Measurements from ENCODE around the gene ROR1.

The ROR1 gene

GRCh38 chr1:63893976-63894375 lies 120.2 kb downstream of the ROR1 start:
- H3K4me3 ChIP-seq (ENCODE audit: low read depth, low read length) = no peak overlapping the region
- H3K27me3 ChIP-seq (ENCODE audit: control insufficient read depth, insufficient read depth, low read length) = no peaks in the 10 kb centered on the region
- H3K4me1 ChIP-seq (ENCODE audit: control insufficient read depth, insufficient read depth, low read length) = peaks cover 13% of the 10 kb centered on the region
- H3K36me3 ChIP-seq (ENCODE audit: control insufficient read depth, insufficient read depth, low read length) = no peaks in the 10 kb centered on the region
- H3K9me3 ChIP-seq (ENCODE audit: control insufficient read depth, insufficient read depth, low read length) = no peaks in the 10 kb centered on the region
- no peak overlapping the region for H3K9ac ChIP-seq (ENCODE audit: low read depth, low read length)

GRCh38 chr1:63894627-63895265 lies 120.9 kb downstream of the ROR1 start:
- no peak overlapping the region for H3K4me3 ChIP-seq (ENCODE audit: low read depth, low read length)
- H3K9me3 ChIP-seq (ENCODE audit: control insufficient read depth, insufficient read depth, low read length) = no peaks in the 10 kb centered on the region
- no peaks in the 10 kb centered on the region for H3K27me3 ChIP-seq (ENCODE audit: control insufficient read depth, insufficient read depth, low read length)
- H3K4me1 ChIP-seq (ENCODE audit: control insufficient read depth, insufficient read depth, low read length) = peaks cover 15% of the 10 kb centered on the region
- H3K9ac ChIP-seq (ENCODE audit: low read depth, low read length) = no peak overlapping the region
- no peaks in the 10 kb centered on the region for H3K36me3 ChIP-seq (ENCODE audit: control insufficient read depth, insufficient read depth, low read length)

GRCh38 chr1:63896755-63897154 lies 122.9 kb downstream of the ROR1 start:
- Histone ChIP-seq H3K4me1 (ENCODE audit: control insufficient read depth, insufficient read depth, low read length) (peaks cover 7% of the 10 kb centered on the region), H3K36me3 (ENCODE audit: control insufficient read depth, insufficient read depth, low read length) (no peaks in the 10 kb centered on the region), H3K4me3 (ENCODE audit: low read depth, low read length) (no peak overlapping the region), H3K9me3 (ENCODE audit: control insufficient read depth, insufficient read depth, low read length) (no peaks in the 10 kb centered on the region), H3K27me3 (ENCODE audit: control insufficient read depth, insufficient read depth, low read length) (no peaks in the 10 kb centered on the region), H3K9ac (ENCODE audit: low read depth, low read length) (no peak overlapping the region)

GRCh38 chr1:63898428-63899196 lies 124.8 kb downstream of the ROR1 start:
- H3K4me1 ChIP-seq (ENCODE audit: control insufficient read depth, insufficient read depth, low read length) = peaks cover 8% of the 10 kb centered on the region

GRCh38 chr1:63901094-63901493 lies 127.3 kb downstream of the ROR1 start:
- Histone ChIP-seq H3K4me1 (ENCODE audit: control insufficient read depth, insufficient read depth, low read length) (peaks cover 11% of the 10 kb centered on the region), H3K36me3 (ENCODE audit: control insufficient read depth, insufficient read depth, low read length) (no peaks in the 10 kb centered on the region), H3K9ac (ENCODE audit: low read depth, low read length) (no peak overlapping the region), H3K27me3 (ENCODE audit: control insufficient read depth, insufficient read depth, low read length) (no peaks in the 10 kb centered on the region), H3K4me3 (ENCODE audit: low read depth, low read length) (no peak overlapping the region), H3K9me3 (ENCODE audit: control insufficient read depth, insufficient read depth, low read length) (no peaks in the 10 kb centered on the region)

More at GRCh38 chr1:63898428-63899196, 124.8 kb downstream of the ROR1 start:
- Histone ChIP-seq H3K9ac (ENCODE audit: low read depth, low read length) (no peak overlapping the region), H3K9me3 (ENCODE audit: control insufficient read depth, insufficient read depth, low read length) (no peaks in the 10 kb centered on the region), H3K4me3 (ENCODE audit: low read depth, low read length) (no peak overlapping the region), H3K27me3 (ENCODE audit: control insufficient read depth, insufficient read depth, low read length) (no peaks in the 10 kb centered on the region), H3K36me3 (ENCODE audit: control insufficient read depth, insufficient read depth, low read length) (no peaks in the 10 kb centered on the region)

GRCh38 chr1:63902844-63903589 lies 129.2 kb downstream of the ROR1 start:
- Histone ChIP-seq H3K27me3 (ENCODE audit: control insufficient read depth, insufficient read depth, low read length) (no peaks in the 10 kb centered on the region), H3K4me1 (ENCODE audit: control insufficient read depth, insufficient read depth, low read length) (peaks cover 27% of the 10 kb centered on the region), H3K36me3 (ENCODE audit: control insufficient read depth, insufficient read depth, low read length) (no peaks in the 10 kb centered on the region), H3K4me3 (ENCODE audit: low read depth, low read length) (no peak overlapping the region), H3K9me3 (ENCODE audit: control insufficient read depth, insufficient read depth, low read length) (no peaks in the 10 kb centered on the region), H3K9ac (ENCODE audit: low read depth, low read length) (no peak overlapping the region)

GRCh38 chr1:63903947-63904610 lies 130.3 kb downstream of the ROR1 start:
- peaks cover 32% of the 10 kb centered on the region for H3K4me1 ChIP-seq (ENCODE audit: control insufficient read depth, insufficient read depth, low read length)
- no peaks in the 10 kb centered on the region for H3K27me3 ChIP-seq (ENCODE audit: control insufficient read depth, insufficient read depth, low read length)
- no peak overlapping the region for H3K4me3 ChIP-seq (ENCODE audit: low read depth, low read length)
- no peaks in the 10 kb centered on the region for H3K36me3 ChIP-seq (ENCODE audit: control insufficient read depth, insufficient read depth, low read length)
- H3K9me3 ChIP-seq (ENCODE audit: control insufficient read depth, insufficient read depth, low read length) = no peaks in the 10 kb centered on the region
- no peak overlapping the region for H3K9ac ChIP-seq (ENCODE audit: low read depth, low read length)

- no peaks in the 10 kb centered on the region for H3K9me3 ChIP-seq (ENCODE audit: control insufficient read depth, insufficient read depth, low read length)
- H3K4me1 ChIP-seq (ENCODE audit: control insufficient read depth, insufficient read depth, low read length) = peaks cover 35% of the 10 kb centered on the region
- H3K36me3 ChIP-seq (ENCODE audit: control insufficient read depth, insufficient read depth, low read length) = no peaks in the 10 kb centered on the region
- H3K9ac ChIP-seq (ENCODE audit: low read depth, low read length) = no peak overlapping the region
- H3K27me3 ChIP-seq (ENCODE audit: control insufficient read depth, insufficient read depth, low read length) = no peaks in the 10 kb centered on the region
- no peak overlapping the region for H3K4me3 ChIP-seq (ENCODE audit: low read depth, low read length)
Measured at GRCh38 chr1:63904826-63905225, 131.0 kb downstream of the ROR1 start.

- Histone ChIP-seq H3K4me3 (ENCODE audit: low read depth, low read length) (no peak overlapping the region), H3K4me1 (ENCODE audit: control insufficient read depth, insufficient read depth, low read length) (peaks cover 42% of the 10 kb centered on the region)
Measured at GRCh38 chr1:63906047-63906704, 132.4 kb downstream of the ROR1 start.

GRCh38 chr1:63907051-63907450 lies 133.2 kb downstream of the ROR1 start:
- no peaks in the 10 kb centered on the region for H3K36me3 ChIP-seq (ENCODE audit: control insufficient read depth, insufficient read depth, low read length)
- no peaks in the 10 kb centered on the region for H3K27me3 ChIP-seq (ENCODE audit: control insufficient read depth, insufficient read depth, low read length)
- peaks cover 43% of the 10 kb centered on the region for H3K4me1 ChIP-seq (ENCODE audit: control insufficient read depth, insufficient read depth, low read length)
- H3K9me3 ChIP-seq (ENCODE audit: control insufficient read depth, insufficient read depth, low read length) = no peaks in the 10 kb centered on the region
- no peak overlapping the region for H3K9ac ChIP-seq (ENCODE audit: low read depth, low read length)
- no peak overlapping the region for H3K4me3 ChIP-seq (ENCODE audit: low read depth, low read length)

More at GRCh38 chr1:63906047-63906704, 132.4 kb downstream of the ROR1 start:
- H3K9me3 ChIP-seq (ENCODE audit: control insufficient read depth, insufficient read depth, low read length) = no peaks in the 10 kb centered on the region
- H3K27me3 ChIP-seq (ENCODE audit: control insufficient read depth, insufficient read depth, low read length) = no peaks in the 10 kb centered on the region
- no peak overlapping the region for H3K9ac ChIP-seq (ENCODE audit: low read depth, low read length)
- H3K36me3 ChIP-seq (ENCODE audit: control insufficient read depth, insufficient read depth, low read length) = no peaks in the 10 kb centered on the region

GRCh38 chr1:63908016-63908415 lies 134.2 kb downstream of the ROR1 start:
- Histone ChIP-seq H3K4me3 (ENCODE audit: low read depth, low read length) (no peak overlapping the region), H3K27me3 (ENCODE audit: control insufficient read depth, insufficient read depth, low read length) (no peaks in the 10 kb centered on the region), H3K9me3 (ENCODE audit: control insufficient read depth, insufficient read depth, low read length) (no peaks in the 10 kb centered on the region), H3K4me1 (ENCODE audit: control insufficient read depth, insufficient read depth, low read length) (peaks cover 45% of the 10 kb centered on the region), H3K9ac (ENCODE audit: low read depth, low read length) (no peak overlapping the region), H3K36me3 (ENCODE audit: control insufficient read depth, insufficient read depth, low read length) (no peaks in the 10 kb centered on the region)
